ENCODE results near the gene SPNS3.

The SPNS3 gene

GRCh38 chr17:4474093-4474492 lies 40.4 kb downstream of the SPNS3 start:
- no peak for DNase-seq

GRCh38 chr17:4475001-4475400 lies 41.3 kb downstream of the SPNS3 start:
- DNase-seq, result no peak

- no peak for DNase-seq
These were observed 41.7 kb downstream of the SPNS3 start for GRCh38 chr17:4475463-4475862.

- DNase-seq, result no peak
These were observed 42.3 kb downstream of the SPNS3 start for GRCh38 chr17:4476017-4476416.

- DNase-seq, result no peak
These were observed 42.9 kb downstream of the SPNS3 start for GRCh38 chr17:4476511-4477070.

- no peak for DNase-seq
These were observed 43.6 kb downstream of the SPNS3 start for GRCh38 chr17:4477255-4477791.

GRCh38 chr17:4478318-4478830 lies 44.6 kb downstream of the SPNS3 start:
- DNase-seq, result no peak

GRCh38 chr17:4479340-4479981 lies 45.7 kb downstream of the SPNS3 start:
- no peak for DNase-seq

GRCh38 chr17:4479982-4480751 lies 46.4 kb downstream of the SPNS3 start:
- DNase-seq, result no peak

GRCh38 chr17:4480929-4481898 lies 47.5 kb downstream of the SPNS3 start:
- DNase-seq, result no peak

- no peak for DNase-seq
These were observed 48.7 kb downstream of the SPNS3 start for GRCh38 chr17:4482338-4483011.

GRCh38 chr17:4483012-4483840 lies 49.5 kb downstream of the SPNS3 start:
- peak; percentile 5 for DNase-seq

GRCh38 chr17:4485676-4486646 lies 52.2 kb downstream of the SPNS3 start:
- DNase-seq, result no peak

- no peak for DNase-seq
These were observed 53.6 kb downstream of the SPNS3 start for GRCh38 chr17:4487296-4487695.

- no peak for DNase-seq
These were observed 54.3 kb downstream of the SPNS3 start for GRCh38 chr17:4487820-4488716.

GRCh38 chr17:4488989-4489595 lies 55.4 kb downstream of the SPNS3 start:
- DNase-seq, result no peak

GRCh38 chr17:4490109-4490591 lies 56.4 kb downstream of the SPNS3 start:
- no peak for DNase-seq

- no peak for DNase-seq
These were observed 56.9 kb downstream of the SPNS3 start for GRCh38 chr17:4490637-4491061.
